HCT116 (cell line): ENCODE data around the gene GNAO1.

ENCODE experiments used
- CTCF ChIP-seq, 3 experiments: fragments of 200-600 bp in 1 of 3; sonication (generic) in 1 of 3; IDR thresholded peaks in 2 of 3; conservative IDR thresholded peaks in 1 of 3; 2 replicates each; pipeline ENCODE4 v1.5.1; 2012 to 2017; ENCODE audit warnings: low read depth in 2 of 3, low read length in 2 of 3, antibody characterized with exemption in 1 of 3, borderline replicate concordance in 1 of 3, control low read depth in 1 of 3, mild to moderate bottlenecking in 1 of 3, mixed read lengths in 1 of 3, mixed run types in 1 of 3, moderate library complexity in 1 of 3; ENCODE audit not compliant: insufficient read depth in 1 of 3
- POLR2AphosphoS5 ChIP-seq: IDR thresholded peaks from 2 replicates; pipeline ENCODE4 v1.6.1; 2011; ENCODE audit warnings: mild to moderate bottlenecking, low read depth, low read length, moderate library complexity

GRCh38 chr16:56163938-56164337 lies 27.4 kb upstream of the GNAO1 start:
- TF ChIP-seq POLR2AphosphoS5 (no peak), CTCF (IDR thresholded peaks at IDR 0.05 in 2 of 3, conservative IDR thresholded peaks at IDR 0.05 in 1 of 3; ENCODE audit: borderline replicate concordance in 1 of 3, insufficient read depth in 1 of 3, low read depth in 2 of 3, low read length in 2 of 3) (no peak)
